ENCODE measurements around the gene LRCH2.

DNA sequence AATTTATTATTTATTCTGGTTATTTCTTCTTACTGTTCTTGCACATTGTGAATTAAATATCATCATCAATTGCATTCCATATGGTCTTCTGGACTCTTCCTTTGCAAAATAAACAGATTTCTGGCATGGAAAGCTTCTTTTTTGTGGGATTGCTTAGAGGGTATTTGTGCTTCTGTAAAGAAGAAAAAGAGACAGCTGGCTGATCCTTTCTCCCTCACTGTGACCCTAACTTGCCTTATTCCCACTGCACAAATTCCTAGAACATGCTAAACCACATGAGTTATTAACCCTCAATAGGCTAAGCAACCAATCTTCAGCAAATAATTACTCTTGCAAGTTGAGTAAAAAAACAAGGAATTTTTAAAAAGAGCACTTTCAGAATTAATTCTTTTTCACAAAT, 23.8 kb upstream of the LRCH2 start:
- TF ChIP-seq POLR2A (IDR thresholded peaks at IDR 0.05) (no peak), EP300 (IDR thresholded peaks at IDR 0.05) (no peak)
- TF ChIP-seq, protein P1, sequence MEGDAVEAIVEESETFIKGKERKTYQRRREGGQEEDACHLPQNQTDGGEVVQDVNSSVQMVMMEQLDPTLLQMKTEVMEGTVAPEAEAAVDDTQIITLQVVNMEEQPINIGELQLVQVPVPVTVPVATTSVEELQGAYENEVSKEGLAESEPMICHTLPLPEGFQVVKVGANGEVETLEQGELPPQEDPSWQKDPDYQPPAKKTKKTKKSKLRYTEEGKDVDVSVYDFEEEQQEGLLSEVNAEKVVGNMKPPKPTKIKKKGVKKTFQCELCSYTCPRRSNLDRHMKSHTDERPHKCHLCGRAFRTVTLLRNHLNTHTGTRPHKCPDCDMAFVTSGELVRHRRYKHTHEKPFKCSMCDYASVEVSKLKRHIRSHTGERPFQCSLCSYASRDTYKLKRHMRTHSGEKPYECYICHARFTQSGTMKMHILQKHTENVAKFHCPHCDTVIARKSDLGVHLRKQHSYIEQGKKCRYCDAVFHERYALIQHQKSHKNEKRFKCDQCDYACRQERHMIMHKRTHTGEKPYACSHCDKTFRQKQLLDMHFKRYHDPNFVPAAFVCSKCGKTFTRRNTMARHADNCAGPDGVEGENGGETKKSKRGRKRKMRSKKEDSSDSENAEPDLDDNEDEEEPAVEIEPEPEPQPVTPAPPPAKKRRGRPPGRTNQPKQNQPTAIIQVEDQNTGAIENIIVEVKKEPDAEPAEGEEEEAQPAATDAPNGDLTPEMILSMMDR (IDR thresholded peaks at IDR 0.05), result no peak

Data from tibial nerve (tissue), 4 donors.